Activated T-helper 1 cell treated with anti-CD3 and anti-CD28 coated beads, Interleukin-12 subunit alpha, Interleukin-12 subunit beta, Interleukin-2, Interleukin-4 antibody, amounts not matched to agents 30 ng/mL and 10 ng/mL and 1 ng/mL, durations not matched to agents 14 hours and 24 hours and 36 hours (primary cell): Measurements from ENCODE around the gene LMF2. TPM values are rescaled to one million over a fixed set of nuclear protein-coding genes. Genes with fewer than 3 reads are reported as not detected.

Experiments used
- total RNA-seq: library from RNA; stranded (reverse); gene quantifications from 2 replicates; pipeline ENCODE4 v1.2.3, GENCODE V29; 2022

The LMF2 gene
- total RNA-seq, 1 donor from 2014 or later, result 81.2 TPM

Other genes starting within 250 kb of the LMF2 start
- 15.1 and 19.0 TPM in 2 replicates for gene MAPK12, start 246.0 kb downstream of the LMF2 start, total RNA-seq
- 24.6 and 28.9 TPM in 2 replicates for gene MAPK11, start 237.3 kb downstream of the LMF2 start, total RNA-seq
- gene PLXNB2, start 200.1 kb downstream of the LMF2 start, total RNA-seq, result 8.9 and 10.2 TPM in 2 replicates
- 1.7 and 2.2 TPM in 2 replicates for gene DENND6B, start 180.7 kb downstream of the LMF2 start, total RNA-seq
- gene PPP6R2, start 164.4 kb downstream of the LMF2 start, total RNA-seq, result 46.0 and 48.5 TPM in 2 replicates
- gene SBF1, start 32.7 kb downstream of the LMF2 start, total RNA-seq, result 113 and 116 TPM in 2 replicates
- 4.2 and 4.9 TPM in 2 replicates for gene ADM2, start 26.2 kb downstream of the LMF2 start, total RNA-seq
- gene MIOX, start 20.8 kb downstream of the LMF2 start, total RNA-seq, result 0.29 TPM in 1 of 2 replicates, not detected in the other
- gene NCAPH2, start 522 bp upstream of the LMF2 start, total RNA-seq, result 133 and 134 TPM in 2 replicates
- 8.7 and 14.8 TPM in 2 replicates for gene SCO2, start 17.9 kb upstream of the LMF2 start, total RNA-seq
- gene TYMP, start 22.3 kb upstream of the LMF2 start, total RNA-seq, result 57.2 and 59.9 TPM in 2 replicates
- 5.5 TPM in 2 replicates for gene KLHDC7B, start 38.2 kb upstream of the LMF2 start, total RNA-seq
- gene SYCE3, start 55.2 kb upstream of the LMF2 start, total RNA-seq, result 0.83 TPM in 1 of 2 replicates, not detected in the other
- gene CPT1B, start 70.7 kb upstream of the LMF2 start, total RNA-seq, result 65.6 and 68.2 TPM in 2 replicates
- 81.0 and 88.7 TPM in 2 replicates for gene CHKB, start 75.1 kb upstream of the LMF2 start, total RNA-seq
- 0.08 and 0.17 TPM in 2 replicates for gene MAPK8IP2, start 93.1 kb upstream of the LMF2 start, total RNA-seq
- gene ARSA, start 120.5 kb upstream of the LMF2 start, total RNA-seq, result 26.2 and 27.3 TPM in 2 replicates
- gene SHANK3, start 165.1 kb upstream of the LMF2 start, total RNA-seq, result 0.05 and 0.10 TPM in 2 replicates
- not detected in 2 replicates for gene ACR, start 230.5 kb upstream of the LMF2 start, total RNA-seq